ENCODE measurements around the gene PEX26. TPM values are rescaled to one million over a fixed set of nuclear protein-coding genes. Genes with fewer than 3 reads are reported as not detected.
A peak's percentile ranks its signal among the peaks of the same experiment; 100 is the strongest.
"Not testable (repeated sequence)": the region's sequence is repeated elsewhere in the genome, so short reads cannot be mapped to it uniquely, and the experiment has no call there.

PEX26 gene
- total RNA-seq, 1 experiment from 2014 or later, result 21.9 TPM

DNA sequence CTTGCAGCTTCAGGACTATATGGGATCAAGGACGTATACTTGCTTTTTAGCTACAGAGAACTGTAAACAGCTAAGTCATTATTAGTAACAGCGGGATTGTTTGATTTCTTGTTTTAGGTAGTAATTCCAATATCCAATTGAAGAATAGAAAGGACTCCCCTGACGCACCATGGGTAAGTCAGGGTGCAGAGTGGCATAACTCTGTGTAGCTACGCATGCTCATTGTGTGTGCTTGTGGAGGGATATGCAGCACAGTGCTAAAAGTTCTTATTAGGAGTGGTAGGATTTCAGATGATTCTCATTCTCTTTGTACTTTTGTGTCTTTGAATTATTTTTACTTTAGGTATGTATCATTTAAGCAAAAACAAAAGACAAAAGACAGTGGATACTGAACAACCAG is 7.7 kb upstream of the PEX26 start:
- H3K27ac ChIP-seq (ENCODE audit: low read length), result no peak overlapping the region
- in situ Hi-C loops (cut with HindIII; ENCODE audit: low pct_unique_long_range_greater_than_20kb, low sequenced_read_pairs) (no loop called here), intact Hi-C loops (cut with micrococcal nuclease; ENCODE audit: unreplicated experiment) (loop anchor here (2.0 kb wide), 1 partner anchor 243 kb away; no protein-coding TSS in a partner anchor)
- BruUV-seq (replicated peaks), result no TSS peak
- no peaks in the 10 kb centered on the region for H3K4me1 ChIP-seq (ENCODE audit: control insufficient read depth, insufficient read depth, low read length)
- H3K27me3 ChIP-seq (ENCODE audit: control insufficient read depth, insufficient read depth, low read length), result no peaks in the 10 kb centered on the region
- no peak overlapping the region for H3K4me3 ChIP-seq (ENCODE audit: low read depth in 2 of 2, low read length in 2 of 2)
- ATAC-seq, result no peak
- no peak for DNase-seq (ENCODE audit: low read depth, low spot score)
- H3K36me3 ChIP-seq (ENCODE audit: control insufficient read depth, insufficient read depth, low read length), result no peaks in the 10 kb centered on the region
- no peak for TF ChIP-seq SIN3A (IDR thresholded peaks at IDR 0.05; ENCODE audit: borderline replicate concordance, insufficient read depth, low read depth, low read length)
- TF ChIP-seq POLR2AphosphoS5 (IDR thresholded peaks at IDR 0.05; ENCODE audit: low read depth, low read length), result no peak
- TF ChIP-seq TCF7L2 (IDR thresholded peaks at IDR 0.05; ENCODE audit: low read depth, low read length), result no peak
- CTCF ChIA-PET, result interaction anchor here (0.8 kb wide), 1 partner anchor 240 kb away, joined by 3 read pairs; no protein-coding TSS in a partner anchor
- POLR2A ChIA-PET, result no interaction called here
- no peaks in the 10 kb centered on the region for H3K9me3 ChIP-seq (ENCODE audit: control insufficient read depth, insufficient read depth, low read depth, low read length)

DNA sequence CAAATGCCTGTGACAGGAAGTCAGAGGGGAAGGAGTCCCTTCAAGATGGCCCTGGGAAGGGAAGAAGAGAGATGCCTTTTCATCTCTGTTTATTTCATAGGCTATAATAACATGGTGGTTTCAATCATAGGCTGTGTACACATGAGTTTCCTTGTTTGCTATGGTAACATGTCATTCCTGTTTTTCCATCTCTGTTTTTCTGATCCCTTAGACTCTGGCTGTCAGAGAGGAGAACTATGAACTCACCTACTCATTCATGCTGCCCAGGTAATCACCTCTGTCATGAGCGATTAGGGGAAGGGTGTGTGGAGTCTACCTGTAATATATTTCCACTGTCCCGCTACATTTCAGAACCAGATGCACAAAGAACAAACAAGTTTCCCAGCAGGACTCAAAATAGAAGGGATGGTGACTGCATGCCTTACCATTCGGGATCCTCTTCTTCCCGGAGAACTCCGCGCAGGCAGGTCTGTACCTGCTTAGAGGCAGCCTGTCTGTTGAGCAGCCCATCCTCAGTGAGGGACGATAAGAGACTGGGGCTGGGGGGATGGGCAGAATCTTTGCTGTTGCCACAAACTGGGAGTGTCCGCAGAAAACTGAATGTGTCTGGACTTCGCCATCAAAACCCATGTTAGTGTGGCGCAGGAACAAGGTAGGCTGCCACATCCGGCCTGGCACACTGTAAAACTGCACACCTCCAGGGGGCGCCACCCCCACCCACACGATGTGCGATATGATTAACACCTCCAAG is 7.1 kb upstream of the PEX26 start:
- ChIA-PET CTCF (no interaction called here), POLR2A (no interaction called here)
- intact Hi-C loops (cut with micrococcal nuclease; ENCODE audit: unreplicated experiment) (loop anchor here (2.0 kb wide), 1 partner anchor 244 kb away; no protein-coding TSS in a partner anchor), in situ Hi-C loops (cut with HindIII; ENCODE audit: low pct_unique_long_range_greater_than_20kb, low sequenced_read_pairs) (no loop called here)
- Histone ChIP-seq H3K4me3 (ENCODE audit: low read depth in 2 of 2, low read length in 2 of 2) (no peak overlapping the region), H3K27ac (ENCODE audit: low read length) (no peak overlapping the region), H3K4me1 (ENCODE audit: control insufficient read depth, insufficient read depth, low read length) (no peaks in the 10 kb centered on the region), H3K36me3 (ENCODE audit: control insufficient read depth, insufficient read depth, low read length) (no peaks in the 10 kb centered on the region), H3K27me3 (ENCODE audit: control insufficient read depth, insufficient read depth, low read length) (no peaks in the 10 kb centered on the region), H3K9me3 (ENCODE audit: control insufficient read depth, insufficient read depth, low read depth, low read length) (no peaks in the 10 kb centered on the region)
- DNase-seq (ENCODE audit: low read depth, low spot score) (no peak), ATAC-seq (no peak)
- TF ChIP-seq, protein P1, sequence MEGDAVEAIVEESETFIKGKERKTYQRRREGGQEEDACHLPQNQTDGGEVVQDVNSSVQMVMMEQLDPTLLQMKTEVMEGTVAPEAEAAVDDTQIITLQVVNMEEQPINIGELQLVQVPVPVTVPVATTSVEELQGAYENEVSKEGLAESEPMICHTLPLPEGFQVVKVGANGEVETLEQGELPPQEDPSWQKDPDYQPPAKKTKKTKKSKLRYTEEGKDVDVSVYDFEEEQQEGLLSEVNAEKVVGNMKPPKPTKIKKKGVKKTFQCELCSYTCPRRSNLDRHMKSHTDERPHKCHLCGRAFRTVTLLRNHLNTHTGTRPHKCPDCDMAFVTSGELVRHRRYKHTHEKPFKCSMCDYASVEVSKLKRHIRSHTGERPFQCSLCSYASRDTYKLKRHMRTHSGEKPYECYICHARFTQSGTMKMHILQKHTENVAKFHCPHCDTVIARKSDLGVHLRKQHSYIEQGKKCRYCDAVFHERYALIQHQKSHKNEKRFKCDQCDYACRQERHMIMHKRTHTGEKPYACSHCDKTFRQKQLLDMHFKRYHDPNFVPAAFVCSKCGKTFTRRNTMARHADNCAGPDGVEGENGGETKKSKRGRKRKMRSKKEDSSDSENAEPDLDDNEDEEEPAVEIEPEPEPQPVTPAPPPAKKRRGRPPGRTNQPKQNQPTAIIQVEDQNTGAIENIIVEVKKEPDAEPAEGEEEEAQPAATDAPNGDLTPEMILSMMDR (IDR thresholded peaks at IDR 0.05), result peak; percentile 47; the same call in 1 of the 2 replicates
- no peak for TF ChIP-seq REST (IDR thresholded peaks at IDR 0.05; ENCODE audit: insufficient read depth in 1 of 2, low read depth in 2 of 2, low read length in 1 of 2)
- BruUV-seq (replicated peaks), result no TSS peak

GRCh38 chr22:18071307-18071967 is 6.4 kb upstream of the PEX26 start:
- H3K9me3 ChIP-seq (ENCODE audit: control insufficient read depth, insufficient read depth, low read depth, low read length); H3K27ac ChIP-seq (ENCODE audit: low read length); H3K4me3 ChIP-seq (ENCODE audit: low read depth in 2 of 2, low read length in 2 of 2); ATAC-seq; CTCF ChIA-PET; BruUV-seq (replicated peaks); H3K4me1 ChIP-seq (ENCODE audit: control insufficient read depth, insufficient read depth, low read length); DNase-seq (ENCODE audit: low read depth, low spot score); in situ Hi-C loops (cut with HindIII; ENCODE audit: low pct_unique_long_range_greater_than_20kb, low sequenced_read_pairs); H3K27me3 ChIP-seq (ENCODE audit: control insufficient read depth, insufficient read depth, low read length); POLR2A ChIA-PET; H3K36me3 ChIP-seq (ENCODE audit: control insufficient read depth, insufficient read depth, low read length): not testable (repeated sequence)
- intact Hi-C loops (cut with micrococcal nuclease; ENCODE audit: unreplicated experiment), result loop anchor here (2.0 kb wide), 1 partner anchor 245 kb away; no protein-coding TSS in a partner anchor
